IMR-90 (cell line): ENCODE data around the gene INPP5J. TPM values are rescaled to one million over a fixed set of nuclear protein-coding genes. Genes with fewer than 3 reads are reported as not detected.

Experiments
- ATAC-seq: fragments of 200-7000 bp; cut with Tn5 transposase; 2 replicates; pipeline ENCODE4 v1.9.1; 2020; ENCODE audit warnings: low read depth, mild to moderate bottlenecking, moderate library complexity
- BruUV-seq: library from RNA; stranded (reverse); fragments of 400-500 nt; replicated peaks from 2 replicates; lab custom pipeline; 2021; lab: Mats Ljungman, UMichigan
- CTCF ChIA-PET: fragments of 300-600 bp; formaldehyde crosslinking; extraction: SDS; loops from one replicate; lab custom pipeline; 2021; ENCODE audit warnings: antibody characterized with exemption; lab: Yijun Ruan, JAX
- POLR2A ChIA-PET: fragments of 300-600 bp; sonication (Branson Sonifier 250); formaldehyde crosslinking; loops from one replicate; lab custom pipeline; 2022; ENCODE audit warnings: antibody characterized with exemption; ENCODE audit not compliant: unreplicated experiment; lab: Charles Lee
- DNase-seq: peaks from one replicate; pipeline ENCODE4 v3.0.0; 2013
- H2AFZ ChIP-seq: replicated peaks from 2 replicates; pipeline ENCODE3; 2013; ENCODE audit warnings: low read length, mild to moderate bottlenecking; ENCODE audit not compliant: poor library complexity
- H2AK5ac ChIP-seq: 2 replicates; pipeline ENCODE4 v1.6.1; 2013; ENCODE audit warnings: low read depth, low read length, inconsistent platforms
- H2AK9ac ChIP-seq: replicated peaks from 2 replicates; pipeline ENCODE3; 2013; ENCODE audit warnings: mild to moderate bottlenecking, low read depth, low read length, moderate library complexity; ENCODE audit not compliant: poor library complexity
- H2BK120ac ChIP-seq: 2 replicates; pipeline ENCODE4 v1.6.1; 2013; ENCODE audit warnings: low read depth, low read length, inconsistent platforms
- H2BK15ac ChIP-seq: 3 replicates; pipeline ENCODE4 v1.6.1; 2013; ENCODE audit warnings: low read depth, low read length, inconsistent platforms
- H2BK20ac ChIP-seq: 2 replicates; pipeline ENCODE4 v1.6.1; 2013; ENCODE audit warnings: low read depth, mild to moderate bottlenecking, inconsistent platforms, low read length, moderate library complexity
- H2BK5ac ChIP-seq: 2 replicates; pipeline ENCODE4 v1.6.1; 2013; ENCODE audit warnings: mild to moderate bottlenecking, low read depth, low read length, inconsistent platforms; ENCODE audit not compliant: poor library complexity, severe bottlenecking
- H3K14ac ChIP-seq: replicated peaks from 2 replicates; pipeline ENCODE4 v1.6.1; 2013; ENCODE audit warnings: low read depth, low read length, inconsistent platforms
- H3K18ac ChIP-seq: 2 replicates; pipeline ENCODE4 v1.6.1; 2013; ENCODE audit warnings: low read depth, low read length, control low read depth
- H3K23ac ChIP-seq: 2 replicates; pipeline ENCODE4 v1.6.1; 2013; ENCODE audit warnings: low read depth, low read length, inconsistent platforms
- H3K27ac ChIP-seq: 2 replicates; pipeline ENCODE4 v1.5.1; 2013; ENCODE audit warnings: mild to moderate bottlenecking, control low read depth, low read length; ENCODE audit not compliant: insufficient read depth
- H3K27me3 ChIP-seq: 2 replicates; pipeline ENCODE4 v1.6.1; 2013; ENCODE audit warnings: low read length; ENCODE audit not compliant: control insufficient read depth, insufficient read depth
- H3K36me3 ChIP-seq: 2 replicates; pipeline ENCODE4 v1.6.1; 2013; ENCODE audit warnings: low read length, mixed read lengths; ENCODE audit not compliant: control insufficient read depth, insufficient read depth
- H3K4ac ChIP-seq: 2 replicates; pipeline ENCODE4 v1.6.1; 2013; ENCODE audit warnings: low read depth, low read length, inconsistent platforms
- H3K4me1 ChIP-seq: 2 replicates; pipeline ENCODE4 v1.6.1; 2013; ENCODE audit warnings: low read length, mixed read lengths; ENCODE audit not compliant: control insufficient read depth, insufficient read depth
- H3K4me2 ChIP-seq: 2 replicates; pipeline ENCODE4 v1.6.1; 2013; ENCODE audit warnings: low read depth, mild to moderate bottlenecking, control low read depth, low read length, moderate library complexity
- H3K4me3 ChIP-seq: 2 replicates; pipeline ENCODE4 v1.5.1; 2013; ENCODE audit warnings: low read depth, mild to moderate bottlenecking, control low read depth, low read length, moderate library complexity; ENCODE audit not compliant: insufficient read depth
- H3K56ac ChIP-seq: 2 replicates; pipeline ENCODE4 v1.6.1; 2013; ENCODE audit warnings: low read length, inconsistent platforms; ENCODE audit not compliant: insufficient read depth; ENCODE audit errors: extremely low read depth
- H3K79me1 ChIP-seq, 2 experiments: 2 replicates each; pipeline ENCODE4 v1.6.1; 2013; ENCODE audit warnings: low read length in 2 of 2, inconsistent platforms in 1 of 2, low read depth in 1 of 2
- H3K9ac ChIP-seq: 2 replicates; pipeline ENCODE4 v1.6.1; 2013; ENCODE audit warnings: low read depth, low read length, control low read depth
- H3K9me1 ChIP-seq: 2 replicates; pipeline ENCODE4 v1.6.1; 2013; ENCODE audit warnings: low read length, inconsistent platforms; ENCODE audit not compliant: insufficient read depth
- H3K9me3 ChIP-seq: 2 replicates; pipeline ENCODE4 v1.6.1; 2013; ENCODE audit warnings: low read length; ENCODE audit not compliant: control insufficient read depth, insufficient read depth
- H4K20me1 ChIP-seq: 2 replicates; pipeline ENCODE4 v1.6.1; 2013; ENCODE audit warnings: low read length, inconsistent platforms; ENCODE audit not compliant: insufficient read depth
- H4K5ac ChIP-seq: 2 replicates; pipeline ENCODE4 v1.6.1; 2013; ENCODE audit warnings: mild to moderate bottlenecking, low read depth, low read length, control low read depth
- H4K8ac ChIP-seq, 2 experiments: 2 replicates each; pipeline ENCODE4 v1.6.1; 2013; ENCODE audit warnings: low read depth in 2 of 2, low read length in 2 of 2, control low read depth in 1 of 2, inconsistent platforms in 1 of 2
- H4K91ac ChIP-seq: 2 replicates; pipeline ENCODE4 v1.6.1; 2013; ENCODE audit warnings: low read depth, low read length, inconsistent platforms; ENCODE audit not compliant: insufficient read depth
- MAFK ChIP-seq: IDR thresholded peaks from 2 replicates; pipeline ENCODE4 v1.6.1; 2012; ENCODE audit warnings: low read depth, low read length, improper control_type of control experiment
- MAZ ChIP-seq: IDR thresholded peaks from 2 replicates; pipeline ENCODE4 v1.6.1; 2012; ENCODE audit warnings: low read depth, mild to moderate bottlenecking, low read length, improper control_type of control experiment, moderate library complexity, borderline replicate concordance
- USF2 ChIP-seq: fragments of 150-350 bp; IDR thresholded peaks from 2 replicates; pipeline ENCODE4 v1.6.1; 2017; ENCODE audit warnings: mild to moderate bottlenecking, antibody characterized with exemption, low read length, low read depth
- WGBS, 2 experiments: methylation state at CpG; one replicate each; pipeline versions ENCODE4 v1.1.5 to v1.1.7; 2013; ENCODE audit warnings: missing lambda C conversion rate in 2 of 2; ENCODE audit not compliant: insufficient read length in 1 of 2; ENCODE audit errors: extremely low coverage in 2 of 2; 5-methylcytosine and 5-hydroxymethylcytosine counted together
- dilution Hi-C: fragments of 300-500 bp; cut with HindIII; formaldehyde crosslinking; loops from one replicate; pipeline ENCODE4 v1.14.3; 2018; ENCODE audit warnings: low sequenced_read_pairs; ENCODE audit not compliant: unreplicated experiment
- in situ Hi-C: fragments of 300-500 bp; cut with MboI; formaldehyde crosslinking; loops from 3 replicates; pipeline ENCODE4 v1.14.3; 2019; ENCODE audit warnings: low sequenced_read_pairs, inconsistent platforms, mixed read lengths
- intact Hi-C: fragments of 100-400 bp; cut with micrococcal nuclease; formaldehyde crosslinking; loops from 2 replicates; pipeline ENCODE4 v1.10.0; 2022
- polyA plus RNA-seq, 3 experiments: library from polyadenylated mRNA; depleted of rRNA; stranded (reverse); fragments of >200 nt; gene quantifications; 2 replicates each; pipeline ENCODE4 v1.2.3, GENCODE V29; 2012; ENCODE audit warnings: low replicate concordance in 1 of 3
- total RNA-seq: library from RNA; depleted of rRNA; stranded (reverse); fragments of >200 nt; gene quantifications from 2 replicates; pipeline ENCODE4 v1.2.3, GENCODE V29; 2012

The INPP5J gene
- total and polyA plus RNA-seq, 2 of the 4 experiments (the other 2 are of a cell fraction): 0.36 to 2.2 TPM

- Histone ChIP-seq H3K4ac (peak overlapping the region; percentile 92), H4K20me1 (peaks cover 25% of the 10 kb centered on the region), H3K4me2 (peak overlapping the region; percentile 96), H2AK5ac (peak overlapping the region; percentile 85), H4K5ac (peak overlapping the region; percentile 31), H3K27ac (peak overlapping the region; percentile 94), H3K23ac (peak overlapping the region; percentile 94), H3K4me1 (peaks cover 40% of the 10 kb centered on the region), H3K36me3 (peaks cover 30% of the 10 kb centered on the region), H4K91ac (peak overlapping the region; percentile 89), H3K27me3 (no peaks in the 10 kb centered on the region), H3K4me3 (peak overlapping the region; percentile 90), H2BK5ac (peak overlapping the region; percentile 87), H2BK15ac (peak overlapping the region; percentile 39; the same call in 1 of the 3 replicates), H2BK120ac (peak overlapping the region; percentile 40; the same call in 1 of the 2 replicates), H3K18ac (peak overlapping the region; percentile 81), H2AFZ (peak overlapping the region; percentile 96), H2AK9ac (peak overlapping the region; percentile 100), H4K8ac (peak overlapping the region; percentile 64 to 82; a peak in 3 of 4 replicates), H3K56ac (peak overlapping the region; percentile 58), H3K9me3 (no peaks in the 10 kb centered on the region), H3K9me1 (peaks cover 18% of the 10 kb centered on the region), H3K79me1 (peaks cover 15 to 49% of the 10 kb centered on the region in 2 experiments; a peak in 3 of 4 replicates), H3K14ac (peak overlapping the region; percentile 98), H2BK20ac (no peak overlapping the region), H3K9ac (peak overlapping the region; percentile 91)
- POLR2A ChIA-PET: interaction anchor here (0.6 kb wide), 1 partner anchor 81 kb away, joined by 4 read pairs; no protein-coding TSS in a partner anchor
- CTCF ChIA-PET: interaction anchor here (0.6 to 2.0 kb wide), 9 partner anchors 10 to 187 kb away, joined by 3 to 12 read pairs (median 5); no protein-coding TSS in a partner anchor
- in situ Hi-C loops (no loop called here), dilution Hi-C loops (no loop called here), intact Hi-C loops (loop anchor here (1.0 to 5.0 kb wide), 4 partner anchors 43 to 166 kb away; partner anchors contain the start of gene LIMK2)
- ATAC-seq (peak; percentile 0), DNase-seq (peak; percentile 55)
- no TSS peak for BruUV-seq
- WGBS, 2 experiments: no CpG with 5 or more reads among the region's 14 CpGs
- TF ChIP-seq MAZ (no peak), USF2 (peak; percentile 10; the same call in 1 of the 2 replicates), MAFK (no peak)
These were observed 16.0 kb upstream of the INPP5J start for GRCh38 chr22:31106731-31107177.
